Lung (tissue), 12 donors: Measurements from ENCODE around the gene OSTF1. TPM values are rescaled to one million over a fixed set of nuclear protein-coding genes. Genes with fewer than 3 reads are reported as not detected.

Source experiments
- ATAC-seq: fragments of 200-7000 bp; cut with Tn5 transposase; one replicate; pipeline ENCODE4 v1.9.1; 2020; ENCODE audit warnings: moderate number of reproducible peaks; ENCODE audit not compliant: insufficient read depth, low FRiP score
- DNase-seq, 3 donors: peaks; one replicate each; pipeline ENCODE4 v3.0.0-alpha.2; 2013 to 2017
- H3K27ac ChIP-seq, 2 donors: one replicate each; pipeline ENCODE4 v1.5.1; 2013; ENCODE audit warnings: mild to moderate bottlenecking in 2 of 2, moderate library complexity in 2 of 2, control low read depth in 1 of 2, inconsistent platforms in 1 of 2, low read depth in 1 of 2, low read length in 1 of 2
- H3K27me3 ChIP-seq, 3 donors: one replicate each; pipeline ENCODE4 v1.5.1; 2013; ENCODE audit warnings: low read length in 2 of 3; ENCODE audit not compliant: control insufficient read depth in 3 of 3, insufficient read depth in 3 of 3
- H3K36me3 ChIP-seq, 4 donors: one replicate each; pipeline ENCODE4 v1.5.1; 2013; ENCODE audit warnings: low read length in 4 of 4, mild to moderate bottlenecking in 1 of 4, moderate library complexity in 1 of 4; ENCODE audit not compliant: control insufficient read depth in 4 of 4, insufficient read depth in 4 of 4
- H3K4me1 ChIP-seq, 5 donors: one replicate each; pipeline ENCODE4 v1.5.1; 2013; ENCODE audit warnings: low read length in 5 of 5, mild to moderate bottlenecking in 2 of 5, moderate library complexity in 1 of 5; ENCODE audit not compliant: control insufficient read depth in 5 of 5, insufficient read depth in 5 of 5
- H3K4me3 ChIP-seq: one replicate; pipeline ENCODE4 v1.5.1; 2013; ENCODE audit warnings: mild to moderate bottlenecking, control low read depth, moderate library complexity
- H3K9ac ChIP-seq, 2 donors: one replicate each; pipeline ENCODE4 v1.5.1; 2013; ENCODE audit warnings: low read length in 2 of 2, control low read depth in 1 of 2; ENCODE audit not compliant: insufficient read depth in 1 of 2
- H3K9me3 ChIP-seq, 4 donors: one replicate each; pipeline ENCODE4 v1.5.1; 2013; ENCODE audit warnings: low read length in 3 of 4, mild to moderate bottlenecking in 1 of 4, moderate library complexity in 1 of 4; ENCODE audit not compliant: control insufficient read depth in 4 of 4, insufficient read depth in 3 of 4
- CTCF ChIP-seq: IDR thresholded peaks from 2 replicates; pipeline ENCODE4 v1.5.1; 2012; ENCODE audit warnings: mild to moderate bottlenecking; ENCODE audit errors: control extremely low read depth, extremely low read depth
- WGBS, 2 donors: extraction: QIAGEN DNeasy Blood & Tissue Kit; methylation state at CpG; one replicate each; pipeline ENCODE4 v1.1.7; 2013; 5-methylcytosine and 5-hydroxymethylcytosine counted together
- polyA plus RNA-seq, 2 donors: library from polyadenylated mRNA; stranded (reverse); fragments of 200-250 nt; gene quantifications; one replicate each; pipeline ENCODE4 v1.2.1, GENCODE V29; 2013
- total RNA-seq, 2 donors: library from RNA; depleted of rRNA in 1 of 2; stranded (reverse); fragments of >200 nt in 1 of 2; gene quantifications; one replicate each; pipeline ENCODE4 v1.2.1, GENCODE V29; 2014 to 2021
- donor health status: control.
- donor health status: control.
- donor health status: Bipolar disorder and iron deficiency.
- donor health status: healthy.
- donor health status: DM: yes; HTN: yes; CAD: no.

Gene OSTF1
- total and polyA plus RNA-seq, 4 donors = 50.9 to 91.0 (median 72.0) TPM

GRCh38 chr9:75102177-75102790 is 14.0 kb downstream of the OSTF1 start:
- H3K9me3 ChIP-seq = no peaks in the 10 kb centered on the region
- H3K27me3 ChIP-seq = no peaks in the 10 kb centered on the region
- H3K4me1 ChIP-seq = peaks cover 5 to 49% (median 25%) of the 10 kb centered on the region in 5 donors
- H3K36me3 ChIP-seq = peaks cover 0 to 5% (median 0%) of the 10 kb centered on the region in 4 donors
- H3K9ac ChIP-seq = no peak overlapping the region
- TF ChIP-seq CTCF = no peak
- ATAC-seq = no peak
- DNase-seq = no peak
- no peak overlapping the region for H3K27ac ChIP-seq
- H3K4me3 ChIP-seq = no peak overlapping the region
- WGBS, 2 donors = 91 to 95% methylated on average over 7 of the region's 7 CpGs

- Histone ChIP-seq H3K36me3 (peaks cover 0 to 5% (median under 1%) of the 10 kb centered on the region in 4 donors), H3K27me3 (no peaks in the 10 kb centered on the region), H3K4me1 (peaks cover 10 to 64% (median 28%) of the 10 kb centered on the region in 5 donors), H3K27ac (no peak overlapping the region), H3K9me3 (no peaks in the 10 kb centered on the region), H3K9ac (no peak overlapping the region), H3K4me3 (no peak overlapping the region)
- 87 to 90% methylated on average over 3 of the region's 3 CpGs for WGBS, 2 donors
- ATAC-seq (no peak), DNase-seq (no peak)
- no peak for TF ChIP-seq CTCF
These were observed 16.3 kb downstream of the OSTF1 start for GRCh38 chr9:75104607-75105006.

- Histone ChIP-seq H3K4me1 (peaks cover 10 to 65% (median 23%) of the 10 kb centered on the region in 5 donors), H3K9ac (peak overlapping the region in 1 of 2 donors; percentile 36), H3K36me3 (peaks cover 0 to 5% (median under 1%) of the 10 kb centered on the region in 4 donors), H3K27me3 (no peaks in the 10 kb centered on the region), H3K9me3 (no peaks in the 10 kb centered on the region), H3K27ac (no peak overlapping the region), H3K4me3 (no peak overlapping the region)
- DNase-seq = no peak
- no peak for TF ChIP-seq CTCF
- ATAC-seq = no peak
- 82 to 87% methylated on average over 2 of the region's 2 CpGs for WGBS, 2 donors
These were observed 16.8 kb downstream of the OSTF1 start for GRCh38 chr9:75105019-75105540.
